GM18505 (cell line): Measurements from ENCODE around the gene PSMB7.

ENCODE experiments used
- ATAC-seq: cut with Tn5 transposase; IDR thresholded peaks from one replicate; pipeline ENCODE4 v1.9.1; 2021; ENCODE audit not compliant: unreplicated experiment
- POLR2A ChIP-seq: IDR thresholded peaks from 4 replicates; pipeline ENCODE4 v1.6.1; 2011; ENCODE audit warnings: borderline replicate concordance; ENCODE audit not compliant: insufficient read depth, insufficient read length; ENCODE audit errors: extremely low read depth

Gene PSMB7

GRCh38 chr9:124311283-124311682 lies 104.0 kb downstream of the PSMB7 start:
- ATAC-seq = no peak
- TF ChIP-seq POLR2A = no peak

GRCh38 chr9:124309667-124310084 lies 105.6 kb downstream of the PSMB7 start:
- no peak for TF ChIP-seq POLR2A
- ATAC-seq = no peak

- ATAC-seq = no peak
- TF ChIP-seq POLR2A = no peak
These were observed 106.4 kb downstream of the PSMB7 start for GRCh38 chr9:124308606-124309491.

GRCh38 chr9:124307379-124308030 lies 107.7 kb downstream of the PSMB7 start:
- TF ChIP-seq POLR2A = no peak
- ATAC-seq = no peak

- ATAC-seq = no peak
- TF ChIP-seq POLR2A = no peak
These were observed 109.0 kb downstream of the PSMB7 start for GRCh38 chr9:124306098-124306735.

GRCh38 chr9:124304285-124304684 lies 111.0 kb downstream of the PSMB7 start:
- no peak for ATAC-seq
- no peak for TF ChIP-seq POLR2A

- ATAC-seq = no peak
- TF ChIP-seq POLR2A = no peak
These were observed 111.5 kb downstream of the PSMB7 start for GRCh38 chr9:124303762-124304161.
